ENCODE data around the gene ACTR10. TPM values are rescaled to one million over a fixed set of nuclear protein-coding genes. Genes with fewer than 3 reads are reported as not detected.

ACTR10 gene
- total and polyA plus RNA-seq, 2 of the 8 experiments (the other 6 are each of a cell fraction or from before 2014, with no cell fraction given), result 15.4 to 34.6 TPM

- Histone ChIP-seq H4K20me1 (replicated peaks in 1 of 2; ENCODE audit: control insufficient read depth in 1 of 2, insufficient read depth in 2 of 2, low read length in 2 of 2) (no peaks in the 10 kb centered on the region), H3K9ac (replicated peaks in 1 of 4; ENCODE audit: extremely low read depth in 1 of 4, low read depth in 3 of 4, low read length in 3 of 4) (peak overlapping the region; percentile 65 to 86 (median 79)), H2BK12ac (ENCODE audit: low read depth, low read length) (no peak overlapping the region), H3K36me3 (ENCODE audit: control insufficient read depth in 2 of 4, insufficient read depth in 4 of 4, low read length in 3 of 4) (peaks cover 0 to 4% (median 0%) of the 10 kb centered on the region in 4 experiments; a peak in 2 of 8 replicates), H3K9me3 (ENCODE audit: insufficient read depth in 2 of 2, low read depth in 1 of 2, low read length in 1 of 2) (no peaks in the 10 kb centered on the region), H3K14ac (ENCODE audit: insufficient read length) (no peak overlapping the region), H2BK5ac (ENCODE audit: low read depth, low read length) (no peak overlapping the region), H3K79me1 (ENCODE audit: low read depth, low read length) (no peaks in the 10 kb centered on the region), H3K79me2 (ENCODE audit: control insufficient read depth in 1 of 2, insufficient read depth in 2 of 2, low read length in 2 of 2) (peaks cover 0 to 18% of the 10 kb centered on the region in 2 experiments; a peak in 3 of 4 replicates), H3K27ac (ENCODE audit: low read depth, low read length) (peak overlapping the region; percentile 92; the same call in 1 of the 2 replicates), H3K27me3 (replicated peaks in 1 of 4; ENCODE audit: control insufficient read depth in 3 of 4, extremely low read depth in 1 of 4, insufficient read depth in 3 of 4, low read length in 3 of 4) (no peaks in the 10 kb centered on the region), H3K4me3 (ENCODE audit: extremely low read depth in 1 of 4, insufficient read depth in 2 of 4, low read depth in 3 of 4, low read length in 4 of 4) (peak overlapping the region; percentile 86 to 97 (median 94)), H2AK5ac (ENCODE audit: low read depth, low read length) (no peak overlapping the region), H2BK20ac (ENCODE audit: low read length) (no peak overlapping the region), H3K18ac (ENCODE audit: extremely low read depth, low read length) (no peak overlapping the region), H4K91ac (replicated peaks; ENCODE audit: insufficient read length, low read length) (no peak overlapping the region), H2BK120ac (replicated peaks; ENCODE audit: low read depth, low read length) (no peak overlapping the region), H4K5ac (ENCODE audit: insufficient read length, low read depth, low read length) (no peak overlapping the region), H2AFZ (ENCODE audit: low read length) (peak overlapping the region; percentile 65), H3K4me2 (ENCODE audit: insufficient read depth in 1 of 2, low read depth in 2 of 2, low read length in 2 of 2) (peak overlapping the region; percentile 78 to 83), H3K23me2 (ENCODE audit: low read depth, low read length) (no peaks in the 10 kb centered on the region), H2BK15ac (ENCODE audit: low read length) (no peak overlapping the region), H3K23ac (ENCODE audit: insufficient read length) (no peak overlapping the region), H3K56ac (replicated peaks; ENCODE audit: insufficient read length, low read depth, low read length) (no peak overlapping the region), H3K4ac (replicated peaks; ENCODE audit: insufficient read length, low read depth, low read length) (no peak overlapping the region), H3K4me1 (replicated peaks in 1 of 4; ENCODE audit: control insufficient read depth in 3 of 4, insufficient read depth in 4 of 4, low read length in 3 of 4) (no peaks in the 10 kb centered on the region), H4K8ac (ENCODE audit: extremely low read depth, insufficient read depth, low read length) (peak overlapping the region; percentile 20; the same call in 1 of the 2 replicates)
- ChIA-PET CTCF (ENCODE audit: partially characterized antibody) (interaction anchor here (1.1 to 1.7 kb wide), 3 partner anchors 71 to 330 kb away, joined by 3 to 4 read pairs (median 4); no protein-coding TSS in a partner anchor), POLR2A (ENCODE audit: partially characterized antibody) (interaction anchor here (0.9 to 1.6 kb wide), 4 partner anchors 44 to 98 kb away, joined by 3 to 9 read pairs (median 5); partner anchors contain the start of genes ARID4A and PSMA3)
- WGBS, 2 experiments (ENCODE audit: extremely low coverage in 1 of 2, insufficient coverage in 1 of 2, insufficient read length in 1 of 2, insufficient replicate concordance in 2 of 2, low coverage in 1 of 2, low lambda C conversion rate in 2 of 2, missing lambda C conversion rate in 1 of 2), result 6% methylated on average over 11 of the region's 11 CpGs; no CpG with 5 or more reads in 1 of the 2 experiments
- DNase-seq (ENCODE audit: low read depth in 1 of 2, low spot score in 2 of 2) (no peak), FAIRE-seq (no peak)
- no peak for TF ChIP-seq CTBP2 (IDR thresholded peaks at IDR 0.05; ENCODE audit: borderline replicate concordance, insufficient read depth, insufficient read length, low read length)
- peak; percentile 52 for TF ChIP-seq SAP30 (IDR thresholded peaks at IDR 0.05; ENCODE audit: insufficient read depth, insufficient replicate concordance, low read length)
Measured at GRCh38 chr14:58200480-58200841, 512 bp downstream of the ACTR10 start.
